ENCODE results near the gene NANOGP8.

The NANOGP8 gene

GRCh38 chr15:35055416-35056105 lies 29.5 kb downstream of the NANOGP8 start:
- no peak for DNase-seq

GRCh38 chr15:35054380-35054779 lies 30.7 kb downstream of the NANOGP8 start:
- no peak for DNase-seq

GRCh38 chr15:35047996-35048395 lies 37.1 kb downstream of the NANOGP8 start:
- no peak for DNase-seq

GRCh38 chr15:35047528-35047927 lies 37.6 kb downstream of the NANOGP8 start:
- DNase-seq: no peak

- DNase-seq: no peak
Measured at GRCh38 chr15:35043373-35044095, 41.6 kb downstream of the NANOGP8 start.

GRCh38 chr15:35040339-35041255 lies 44.5 kb downstream of the NANOGP8 start:
- DNase-seq: no peak

GRCh38 chr15:35038626-35039451 lies 46.3 kb downstream of the NANOGP8 start:
- DNase-seq: no peak

Measured in NCI-H2171 treated with DMSO at 0.1 percent for 48 hours (cell line).